ENCODE data around the gene GGNBP2. TPM values are rescaled to one million over a fixed set of nuclear protein-coding genes. Genes with fewer than 3 reads are reported as not detected.
A peak's percentile ranks its signal among the peaks of the same experiment; 100 is the strongest.

Gene GGNBP2
- total RNA-seq, 3 donors from 2014 or later, result 60.6 to 85.5 (median 84.0) TPM

DNA sequence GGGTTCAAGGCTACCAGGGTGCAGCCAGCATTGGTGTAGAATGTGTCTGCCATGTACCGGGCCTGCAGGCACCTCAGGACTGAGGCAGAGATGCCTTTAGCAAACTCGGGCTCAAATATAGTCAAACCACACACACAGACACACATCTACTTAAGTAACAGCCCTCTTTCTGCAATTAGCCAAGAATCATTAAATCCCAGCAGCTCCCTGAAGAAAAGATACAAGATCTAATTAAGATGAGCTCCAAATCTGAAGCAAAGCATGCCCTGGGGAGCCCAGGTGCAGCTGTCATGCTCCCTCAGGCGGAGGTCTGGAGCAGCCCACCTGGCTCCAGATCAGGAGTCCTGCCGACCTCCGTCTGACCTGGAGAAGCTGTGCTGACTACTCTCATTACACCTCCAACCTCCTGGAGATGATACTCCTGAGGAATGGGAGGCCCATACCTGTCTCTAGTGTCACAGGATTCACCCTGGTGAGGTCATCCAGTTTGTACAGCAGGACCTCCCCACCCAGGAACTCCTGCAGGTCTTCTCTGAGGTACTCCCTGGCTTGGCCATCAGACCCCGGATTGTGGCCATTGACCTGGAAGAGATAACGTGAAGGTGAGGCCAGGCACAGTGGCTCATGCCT, 17.0 kb upstream of the GGNBP2 start:
- H3K27me3 ChIP-seq, result no peaks in the 10 kb centered on the region
- H3K4me1 ChIP-seq, result no peaks in the 10 kb centered on the region
- H3K9me3 ChIP-seq, result no peaks in the 10 kb centered on the region
- TF ChIP-seq, protein P1, sequence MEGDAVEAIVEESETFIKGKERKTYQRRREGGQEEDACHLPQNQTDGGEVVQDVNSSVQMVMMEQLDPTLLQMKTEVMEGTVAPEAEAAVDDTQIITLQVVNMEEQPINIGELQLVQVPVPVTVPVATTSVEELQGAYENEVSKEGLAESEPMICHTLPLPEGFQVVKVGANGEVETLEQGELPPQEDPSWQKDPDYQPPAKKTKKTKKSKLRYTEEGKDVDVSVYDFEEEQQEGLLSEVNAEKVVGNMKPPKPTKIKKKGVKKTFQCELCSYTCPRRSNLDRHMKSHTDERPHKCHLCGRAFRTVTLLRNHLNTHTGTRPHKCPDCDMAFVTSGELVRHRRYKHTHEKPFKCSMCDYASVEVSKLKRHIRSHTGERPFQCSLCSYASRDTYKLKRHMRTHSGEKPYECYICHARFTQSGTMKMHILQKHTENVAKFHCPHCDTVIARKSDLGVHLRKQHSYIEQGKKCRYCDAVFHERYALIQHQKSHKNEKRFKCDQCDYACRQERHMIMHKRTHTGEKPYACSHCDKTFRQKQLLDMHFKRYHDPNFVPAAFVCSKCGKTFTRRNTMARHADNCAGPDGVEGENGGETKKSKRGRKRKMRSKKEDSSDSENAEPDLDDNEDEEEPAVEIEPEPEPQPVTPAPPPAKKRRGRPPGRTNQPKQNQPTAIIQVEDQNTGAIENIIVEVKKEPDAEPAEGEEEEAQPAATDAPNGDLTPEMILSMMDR (IDR thresholded peaks at IDR 0.05), result no peak
- no peak for TF ChIP-seq POLR2A (IDR thresholded peaks at IDR 0.05)
- TF ChIP-seq POLR2AphosphoS5 (IDR thresholded peaks at IDR 0.05), result no peak
- intact Hi-C loops (cut with DNase I; ENCODE audit: low total_unique reads), result no loop called here
- H3K36me3 ChIP-seq, result no peaks in the 10 kb centered on the region
- no peak overlapping the region for H3K4me3 ChIP-seq
- DNase-seq (ENCODE audit: low spot score in 2 of 2), result no peak
- no peak overlapping the region for H3K27ac ChIP-seq

DNA sequence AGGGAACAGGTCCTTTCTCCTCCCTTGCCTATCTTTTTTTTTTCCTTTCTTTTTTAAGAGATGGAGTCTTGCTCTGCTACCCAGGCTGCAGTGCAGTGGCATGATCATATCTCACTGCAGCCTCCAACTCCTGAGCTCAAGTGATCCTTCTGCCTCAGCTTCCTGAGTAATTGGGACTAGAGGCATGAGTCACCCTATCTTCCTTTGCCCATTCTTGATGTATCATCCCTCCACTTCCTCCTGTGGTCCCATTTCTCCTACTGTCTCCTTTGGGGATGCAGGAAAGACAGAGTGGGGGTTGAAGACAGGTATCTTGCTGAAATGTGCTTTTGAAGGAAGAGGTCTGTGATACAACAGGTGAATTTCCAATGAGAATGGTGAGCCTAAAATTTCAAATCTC, 15.6 kb upstream of the GGNBP2 start:
- no peaks in the 10 kb centered on the region for H3K27me3 ChIP-seq
- H3K36me3 ChIP-seq, result no peaks in the 10 kb centered on the region
- TF ChIP-seq, protein P1 (IDR thresholded peaks at IDR 0.05), result no peak
- H3K4me1 ChIP-seq, result no peaks in the 10 kb centered on the region
- H3K27ac ChIP-seq, result no peak overlapping the region
- intact Hi-C loops (cut with DNase I; ENCODE audit: low total_unique reads), result no loop called here
- DNase-seq (ENCODE audit: low spot score in 2 of 2), result no peak
- no peak overlapping the region for H3K4me3 ChIP-seq
- no peaks in the 10 kb centered on the region for H3K9me3 ChIP-seq

DNA sequence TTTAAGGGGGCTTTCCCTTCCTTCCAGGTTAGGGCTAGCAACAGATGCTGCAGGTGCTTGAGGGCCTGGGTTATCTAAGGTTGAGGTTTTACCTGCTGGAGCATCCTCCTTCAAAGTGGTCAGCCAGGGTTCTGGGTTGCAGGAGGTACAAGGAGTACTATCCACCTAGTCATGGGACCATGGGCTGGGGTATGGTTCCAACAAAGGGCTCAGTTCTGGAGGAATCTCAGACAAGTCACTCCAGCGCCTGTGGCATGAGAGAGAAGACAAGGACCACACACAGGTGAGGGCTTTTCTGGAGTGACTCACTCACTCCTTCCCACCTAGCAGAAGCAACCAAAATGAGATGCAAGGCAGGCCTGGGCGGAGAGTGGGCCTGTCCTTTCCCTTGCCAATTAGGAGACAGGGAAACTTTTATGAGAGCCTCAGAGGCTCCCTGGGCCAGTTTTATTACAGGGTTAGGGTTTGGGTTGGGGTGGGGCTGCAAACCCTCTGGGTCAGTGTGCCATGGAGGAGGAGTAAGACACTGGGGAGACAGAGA, 12.2 kb upstream of the GGNBP2 start:
- no peak overlapping the region for H3K27ac ChIP-seq
- TF ChIP-seq, protein P1 (IDR thresholded peaks at IDR 0.05), result no peak
- TF ChIP-seq POLR2AphosphoS5 (IDR thresholded peaks at IDR 0.05), result no peak
- TF ChIP-seq POLR2A (IDR thresholded peaks at IDR 0.05), result no peak
- no peak for DNase-seq (ENCODE audit: low spot score in 2 of 2)
- intact Hi-C loops (cut with DNase I; ENCODE audit: low total_unique reads), result no loop called here
- H3K9me3 ChIP-seq, result no peaks in the 10 kb centered on the region
- H3K4me1 ChIP-seq, result peaks cover 0 to 5% of the 10 kb centered on the region in 2 donors
- no peaks in the 10 kb centered on the region for H3K36me3 ChIP-seq
- H3K27me3 ChIP-seq, result no peaks in the 10 kb centered on the region
- no peak overlapping the region for H3K4me3 ChIP-seq

DNA sequence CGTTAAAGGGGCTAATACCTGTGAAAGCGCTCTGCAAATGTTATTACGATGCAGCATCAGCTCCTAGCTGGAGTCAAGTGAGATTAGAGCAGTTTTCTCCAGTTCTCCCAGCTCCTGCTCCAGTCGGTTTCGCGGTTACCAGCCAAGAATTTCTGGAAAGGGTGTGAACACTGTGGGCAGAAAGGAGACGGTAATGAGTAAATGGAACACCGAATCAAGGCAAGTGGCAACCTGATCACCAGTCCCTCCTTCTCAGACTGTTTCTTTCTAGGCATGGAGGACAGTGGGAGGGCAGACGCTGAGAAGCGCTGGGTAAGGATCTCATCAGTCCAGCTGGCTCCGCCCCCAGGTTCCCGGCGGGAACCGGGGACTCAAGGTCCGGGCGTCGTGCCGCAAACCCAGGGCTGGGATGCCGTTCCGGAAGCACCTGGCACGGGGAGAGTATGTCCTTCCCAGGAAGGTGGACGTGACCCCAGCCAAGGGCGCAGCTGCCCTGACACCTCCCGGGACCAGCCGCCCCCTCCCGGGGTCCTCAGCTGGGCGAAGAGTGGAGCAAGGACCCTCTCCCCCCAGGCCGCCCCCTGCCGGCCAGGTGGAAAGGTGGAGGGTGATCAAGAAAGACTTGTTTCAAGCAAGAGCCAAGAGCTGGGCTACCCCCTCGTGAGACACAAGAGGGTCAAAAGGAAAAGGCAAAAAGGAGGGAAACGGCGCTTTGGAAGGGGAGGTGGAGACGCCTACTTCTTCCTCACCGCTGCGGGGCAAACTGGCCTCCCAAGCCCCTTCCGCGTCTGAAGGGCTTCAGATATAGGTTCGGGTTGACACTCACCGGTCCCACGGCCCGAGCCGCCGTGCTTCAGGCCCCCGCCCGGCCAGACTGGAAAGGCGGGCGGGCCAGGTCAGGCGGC, 10.5 kb upstream of the GGNBP2 start:
- peak; percentile 67 for DNase-seq (ENCODE audit: low spot score in 2 of 2)
- Histone ChIP-seq H3K4me1 (peaks cover 0 to 5% of the 10 kb centered on the region in 2 donors), H3K27ac (peak overlapping the region; percentile 91 to 97), H3K9me3 (no peaks in the 10 kb centered on the region), H3K27me3 (no peaks in the 10 kb centered on the region), H3K4me3 (peak overlapping the region; percentile 71 to 81 (median 72)), H3K36me3 (no peaks in the 10 kb centered on the region)
- intact Hi-C loops (cut with DNase I; ENCODE audit: low total_unique reads), result no loop called here
- TF ChIP-seq, protein P1 (IDR thresholded peaks at IDR 0.05), result peak; percentile 17 to 54 (median 49)
- no peak for TF ChIP-seq POLR2AphosphoS5 (IDR thresholded peaks at IDR 0.05)
- no peak for TF ChIP-seq POLR2A (IDR thresholded peaks at IDR 0.05)
